ENCODE results near the gene GDF10.
A peak's percentile ranks its signal among the peaks of the same experiment; 100 is the strongest.

Gene GDF10

GRCh38 chr10:47294501-47294900 lies 5.5 kb upstream of the GDF10 start:
- no peak for DNase-seq

GRCh38 chr10:47295411-47295810 lies 4.6 kb upstream of the GDF10 start:
- no peak for DNase-seq

- no peak for DNase-seq
These were observed 3.7 kb upstream of the GDF10 start for GRCh38 chr10:47296156-47296894.

GRCh38 chr10:47296941-47297340 lies 3.1 kb upstream of the GDF10 start:
- DNase-seq = no peak

- DNase-seq = no peak
These were observed 2.0 kb upstream of the GDF10 start for GRCh38 chr10:47297866-47298540.

- DNase-seq = no peak
These were observed 1.3 kb upstream of the GDF10 start for GRCh38 chr10:47298715-47299114.

- DNase-seq = no peak
These were observed 483 bp downstream of the GDF10 start for GRCh38 chr10:47300429-47300931.

GRCh38 chr10:47301833-47302232 lies 1.8 kb downstream of the GDF10 start:
- DNase-seq = no peak

- no peak for DNase-seq
These were observed 3.1 kb downstream of the GDF10 start for GRCh38 chr10:47303105-47303504.

- DNase-seq = no peak
These were observed 3.9 kb downstream of the GDF10 start for GRCh38 chr10:47303866-47304265.

- DNase-seq = no peak
These were observed 5.6 kb downstream of the GDF10 start for GRCh38 chr10:47305566-47305965.

GRCh38 chr10:47306387-47307210 lies 6.6 kb downstream of the GDF10 start:
- DNase-seq = no peak

GRCh38 chr10:47307381-47307780 lies 7.4 kb downstream of the GDF10 start:
- DNase-seq = no peak

- no peak for DNase-seq
These were observed 8.8 kb downstream of the GDF10 start for GRCh38 chr10:47308775-47309174.

GRCh38 chr10:47309408-47310089 lies 9.6 kb downstream of the GDF10 start:
- no peak for DNase-seq

GRCh38 chr10:47310090-47310505 lies 10.1 kb downstream of the GDF10 start:
- no peak for DNase-seq

- DNase-seq = no peak
These were observed 11.4 kb downstream of the GDF10 start for GRCh38 chr10:47311193-47311931.

GRCh38 chr10:47311932-47312662 lies 12.1 kb downstream of the GDF10 start:
- peak; percentile 72 for DNase-seq

GRCh38 chr10:47312663-47312995 lies 12.6 kb downstream of the GDF10 start:
- no peak for DNase-seq

GRCh38 chr10:47314416-47314970 lies 14.5 kb downstream of the GDF10 start:
- DNase-seq = no peak

GRCh38 chr10:47315421-47315820 lies 15.4 kb downstream of the GDF10 start:
- no peak for DNase-seq
